HT1080 (cell line): ENCODE results near the gene ACACB. TPM values are rescaled to one million over a fixed set of nuclear protein-coding genes. Genes with fewer than 3 reads are reported as not detected.

Experiments used
- DNase-seq: peaks from one replicate; pipeline ENCODE4 v3.0.0-alpha.2; 2015; ENCODE audit warnings: low read depth
- total RNA-seq: library from RNA; depleted of rRNA; stranded (reverse); fragments of >200 nt; shearing (Covaris generic); gene quantifications from 2 replicates; pipeline ENCODE4 v1.2.3, GENCODE V29; 2014

Gene ACACB
- total RNA-seq, 1 experiment from 2014 or later, result 1.2 TPM

- DNase-seq, result no peak
Measured at GRCh38 chr12:109109746-109110350, 6.5 kb upstream of the ACACB start.

- DNase-seq, result peak; percentile 81
Measured at GRCh38 chr12:109110988-109111495, 5.3 kb upstream of the ACACB start.

GRCh38 chr12:109112720-109113465 is 3.5 kb upstream of the ACACB start:
- no peak for DNase-seq

- DNase-seq, result peak; percentile 16
Measured at GRCh38 chr12:109113661-109114321, 2.6 kb upstream of the ACACB start.

GRCh38 chr12:109114644-109115043 is 1.7 kb upstream of the ACACB start:
- DNase-seq, result no peak

GRCh38 chr12:109115404-109115757 is 1.0 kb upstream of the ACACB start:
- no peak for DNase-seq

- DNase-seq, result no peak
Measured at GRCh38 chr12:109116611-109116949, 193 bp downstream of the ACACB start.

- no peak for DNase-seq
Measured at GRCh38 chr12:109120095-109120494, 3.7 kb downstream of the ACACB start.

GRCh38 chr12:109120557-109120956 is 4.2 kb downstream of the ACACB start:
- DNase-seq, result no peak

GRCh38 chr12:109121346-109121880 is 5.0 kb downstream of the ACACB start:
- DNase-seq, result no peak

- no peak for DNase-seq
Measured at GRCh38 chr12:109124878-109125648, 8.7 kb downstream of the ACACB start.

GRCh38 chr12:109125791-109126190 is 9.4 kb downstream of the ACACB start:
- DNase-seq, result no peak

- DNase-seq, result no peak
Measured at GRCh38 chr12:109126784-109127183, 10.4 kb downstream of the ACACB start.

- DNase-seq, result no peak
Measured at GRCh38 chr12:109127533-109128242, 11.3 kb downstream of the ACACB start.

GRCh38 chr12:109130297-109131153 is 14.1 kb downstream of the ACACB start:
- DNase-seq, result no peak

GRCh38 chr12:109131154-109132050 is 15.0 kb downstream of the ACACB start:
- peak; percentile 17 for DNase-seq

- peak; percentile 20 for DNase-seq
Measured at GRCh38 chr12:109134186-109134917, 18.0 kb downstream of the ACACB start.

- no peak for DNase-seq
Measured at GRCh38 chr12:109137055-109137454, 20.7 kb downstream of the ACACB start.
